Retinal pigment epithelial cell (primary cell): ENCODE data around the gene CCDC137.
A peak's percentile ranks its signal among the peaks of the same experiment; 100 is the strongest.
"Not testable (repeated sequence)": the region's sequence is repeated elsewhere in the genome, so short reads cannot be mapped to it uniquely, and the experiment has no call there.

Source experiments
- DNase-seq: peaks from one replicate; pipeline ENCODE4 v3.0.0-alpha.2; 2010; ENCODE audit warnings: low read depth
- H3K4me3 ChIP-seq: 2 replicates; pipeline ENCODE4 v1.5.1; 2011; ENCODE audit warnings: mild to moderate bottlenecking, low read length, control low read depth, moderate library complexity
- TF ChIP-seq, protein P1 (sequence below): conservative IDR thresholded peaks from 2 replicates; pipeline ENCODE4 v1.5.1; 2011; ENCODE audit warnings: low read depth, low read length, control low read depth, inconsistent platforms

CCDC137 gene, protein sequence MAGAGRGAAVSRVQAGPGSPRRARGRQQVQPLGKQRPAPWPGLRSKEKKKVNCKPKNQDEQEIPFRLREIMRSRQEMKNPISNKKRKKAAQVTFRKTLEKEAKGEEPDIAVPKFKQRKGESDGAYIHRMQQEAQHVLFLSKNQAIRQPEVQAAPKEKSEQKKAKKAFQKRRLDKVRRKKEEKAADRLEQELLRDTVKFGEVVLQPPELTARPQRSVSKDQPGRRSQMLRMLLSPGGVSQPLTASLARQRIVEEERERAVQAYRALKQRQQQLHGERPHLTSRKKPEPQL

DNA sequence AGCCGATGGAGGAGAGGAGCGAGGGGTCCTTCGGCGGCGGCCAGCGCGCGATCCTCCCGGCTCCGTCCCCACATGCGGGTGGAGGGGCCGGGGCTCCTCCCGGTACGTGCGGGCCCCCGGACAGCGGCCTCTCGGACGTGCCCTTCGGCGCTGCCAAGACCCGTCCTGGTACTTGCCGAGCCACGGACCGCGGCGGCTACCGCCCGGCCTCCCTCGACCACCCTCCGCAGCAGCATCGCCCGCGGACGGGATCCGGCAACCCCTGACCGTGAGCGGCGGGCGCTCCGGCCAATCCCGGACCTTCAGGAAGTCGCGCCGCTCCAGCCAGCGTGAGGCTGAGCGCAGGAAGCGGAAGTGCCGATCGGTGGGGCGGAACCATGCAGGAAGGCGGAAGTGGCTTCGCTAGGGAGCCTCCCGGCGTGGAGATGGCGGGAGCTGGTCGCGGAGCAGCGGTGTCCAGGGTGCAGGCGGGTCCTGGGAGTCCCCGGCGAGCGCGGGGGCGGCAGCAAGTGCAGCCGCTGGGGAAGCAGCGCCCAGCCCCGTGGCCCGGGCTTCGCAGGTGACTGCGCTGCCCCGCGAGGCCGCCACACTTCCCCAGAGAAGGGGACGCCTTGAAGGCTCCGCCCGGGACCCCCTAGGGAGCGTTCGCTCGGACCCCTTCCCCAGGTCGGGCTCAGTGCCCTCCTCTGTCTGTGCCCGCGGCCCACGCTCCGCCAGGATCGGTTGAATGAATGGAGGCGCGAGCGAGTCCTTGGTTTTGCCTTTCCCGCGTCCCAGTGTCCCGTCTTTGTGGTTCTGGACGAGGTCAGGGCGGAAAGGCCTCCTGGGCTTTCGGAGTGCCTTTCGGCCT lies at the start of gene CCDC137, which contains the start of gene OXLD1:
TSS of gene CCDC137 (plus strand) at position 396 of the 850 bp plus-strand sequence. CDS start at position 426, 30 bp downstream.
TSS of gene OXLD1 (minus strand) at position 264 of the 850 bp plus-strand sequence. CDS start at position 236, 28 bp downstream.
- peak within 1 kb of the TSS; percentile 86 for H3K4me3 ChIP-seq
- TF ChIP-seq, protein P1, sequence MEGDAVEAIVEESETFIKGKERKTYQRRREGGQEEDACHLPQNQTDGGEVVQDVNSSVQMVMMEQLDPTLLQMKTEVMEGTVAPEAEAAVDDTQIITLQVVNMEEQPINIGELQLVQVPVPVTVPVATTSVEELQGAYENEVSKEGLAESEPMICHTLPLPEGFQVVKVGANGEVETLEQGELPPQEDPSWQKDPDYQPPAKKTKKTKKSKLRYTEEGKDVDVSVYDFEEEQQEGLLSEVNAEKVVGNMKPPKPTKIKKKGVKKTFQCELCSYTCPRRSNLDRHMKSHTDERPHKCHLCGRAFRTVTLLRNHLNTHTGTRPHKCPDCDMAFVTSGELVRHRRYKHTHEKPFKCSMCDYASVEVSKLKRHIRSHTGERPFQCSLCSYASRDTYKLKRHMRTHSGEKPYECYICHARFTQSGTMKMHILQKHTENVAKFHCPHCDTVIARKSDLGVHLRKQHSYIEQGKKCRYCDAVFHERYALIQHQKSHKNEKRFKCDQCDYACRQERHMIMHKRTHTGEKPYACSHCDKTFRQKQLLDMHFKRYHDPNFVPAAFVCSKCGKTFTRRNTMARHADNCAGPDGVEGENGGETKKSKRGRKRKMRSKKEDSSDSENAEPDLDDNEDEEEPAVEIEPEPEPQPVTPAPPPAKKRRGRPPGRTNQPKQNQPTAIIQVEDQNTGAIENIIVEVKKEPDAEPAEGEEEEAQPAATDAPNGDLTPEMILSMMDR = no peak
- DNase-seq = peak; percentile 86

DNA sequence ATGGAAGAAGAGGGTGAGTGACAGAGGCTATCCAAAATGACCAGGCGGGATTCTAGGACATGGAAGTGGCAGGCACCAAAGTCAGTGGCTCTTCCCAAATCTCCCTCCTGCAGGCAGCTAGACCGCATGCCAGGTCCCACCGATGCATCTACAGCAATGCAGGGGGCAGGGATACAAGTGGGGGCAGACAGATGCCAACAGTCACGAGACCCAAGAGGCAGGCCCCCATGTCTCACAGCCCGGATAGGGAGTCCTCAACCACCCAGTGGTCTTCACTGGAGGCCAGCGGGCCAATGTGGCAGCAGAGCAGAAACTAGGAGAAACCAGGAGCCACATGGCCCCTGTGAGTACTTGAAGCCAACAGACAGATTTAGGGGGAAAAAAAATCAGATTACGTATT lies 49.7 kb upstream of the CCDC137 start:
- TF ChIP-seq, protein P1 = no peak
- DNase-seq = no peak
- H3K4me3 ChIP-seq = no peak overlapping the region

DNA sequence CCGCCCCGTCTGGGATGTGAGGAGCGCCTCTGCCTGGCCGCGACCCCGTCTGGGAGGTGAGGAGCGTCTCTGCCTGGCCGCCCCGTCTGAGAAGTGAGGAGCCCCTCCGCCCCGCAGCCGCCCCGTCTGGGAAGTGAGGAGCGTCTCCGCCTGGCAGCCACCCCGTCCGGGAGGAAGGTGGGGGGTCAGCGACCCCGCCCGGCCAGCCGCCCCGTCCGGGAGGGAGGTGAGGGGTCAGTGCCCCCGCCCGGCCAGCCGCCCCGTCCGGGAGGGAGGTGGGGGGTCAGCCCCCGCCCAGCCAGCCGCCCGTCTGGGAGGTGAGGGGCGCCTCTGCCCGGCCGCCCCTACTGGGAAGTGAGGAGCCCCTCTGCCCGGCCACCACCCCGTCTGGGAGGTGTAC lies 48.2 kb upstream of the CCDC137 start:
- not testable (repeated sequence) for H3K4me3 ChIP-seq, DNase-seq

DNA sequence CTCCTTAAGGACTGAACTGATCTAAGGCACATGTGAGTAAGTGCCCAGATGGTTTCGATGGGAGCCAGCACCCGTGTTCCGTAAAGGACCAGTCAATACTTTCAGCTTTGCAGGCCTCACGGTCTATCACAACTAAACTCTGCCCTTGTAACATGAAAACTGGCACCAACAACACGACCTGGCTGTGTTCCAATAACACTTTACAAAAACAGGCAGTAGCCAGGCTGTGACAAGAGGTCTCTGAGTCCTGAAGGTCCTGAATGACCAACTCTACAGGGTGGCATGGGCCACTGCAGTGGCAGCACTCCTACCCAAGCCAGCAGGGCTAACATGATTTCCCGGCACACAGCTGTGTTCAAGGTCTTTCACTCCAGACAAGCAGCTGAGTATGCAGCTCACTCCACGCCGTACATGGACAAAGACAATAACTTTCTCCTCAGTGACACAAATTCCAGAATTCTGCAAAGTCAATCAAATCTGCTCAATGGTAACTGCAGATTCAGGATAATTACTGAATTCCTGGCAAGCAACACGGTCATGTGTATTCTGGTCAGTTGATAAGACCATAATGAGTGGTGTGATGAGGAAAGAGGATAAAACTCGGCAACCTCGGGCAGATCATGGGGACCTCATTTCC lies 44.9 kb upstream of the CCDC137 start:
- DNase-seq = peak; percentile 72
- TF ChIP-seq, protein P1 = no peak
- H3K4me3 ChIP-seq = no peak overlapping the region

DNA sequence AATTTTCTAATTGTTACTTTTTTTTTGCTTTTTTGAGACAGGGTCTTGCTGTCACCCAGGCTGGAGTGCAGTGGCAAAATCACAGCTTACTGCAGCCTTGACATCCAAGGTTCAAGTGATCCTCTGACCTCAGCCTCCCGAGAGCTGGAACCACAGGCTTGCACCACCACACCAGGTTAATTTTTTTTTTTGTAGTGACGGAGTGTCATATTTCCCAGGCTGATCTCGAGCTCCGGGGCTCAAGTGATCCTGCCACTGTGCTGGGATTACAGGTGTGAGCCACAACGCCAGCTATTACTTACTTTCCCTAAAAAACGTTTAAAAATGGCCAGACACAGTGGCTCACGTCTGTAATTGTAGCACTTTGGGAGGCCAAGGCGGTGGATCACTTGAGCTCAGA lies 36.3 kb upstream of the CCDC137 start:
- TF ChIP-seq, protein P1 = no peak
- DNase-seq = no peak

DNA sequence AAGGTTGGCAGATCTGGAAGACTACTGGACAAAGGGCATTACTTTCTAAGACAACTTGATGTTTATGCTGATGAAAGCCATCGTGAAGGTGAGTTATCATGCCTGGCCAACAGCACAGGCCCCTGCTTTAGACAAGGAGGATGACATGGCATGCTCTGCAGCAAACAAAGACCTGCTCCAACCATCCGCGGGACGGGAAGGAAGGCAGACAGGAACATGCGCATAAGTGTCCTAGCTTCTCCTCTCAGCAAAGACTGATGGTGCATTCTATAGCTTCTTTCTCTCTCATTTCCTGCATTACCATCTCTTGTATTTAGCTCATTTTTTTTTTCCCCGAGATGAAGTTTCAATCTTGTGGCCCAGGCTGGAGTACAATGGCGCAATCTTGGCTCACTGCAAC lies 35.1 kb upstream of the CCDC137 start:
- no peak for DNase-seq
- H3K4me3 ChIP-seq = no peak overlapping the region
- TF ChIP-seq, protein P1 = no peak

More for the DNA sequence above, 36.3 kb upstream of the CCDC137 start:
- H3K4me3 ChIP-seq = no peak overlapping the region

DNA sequence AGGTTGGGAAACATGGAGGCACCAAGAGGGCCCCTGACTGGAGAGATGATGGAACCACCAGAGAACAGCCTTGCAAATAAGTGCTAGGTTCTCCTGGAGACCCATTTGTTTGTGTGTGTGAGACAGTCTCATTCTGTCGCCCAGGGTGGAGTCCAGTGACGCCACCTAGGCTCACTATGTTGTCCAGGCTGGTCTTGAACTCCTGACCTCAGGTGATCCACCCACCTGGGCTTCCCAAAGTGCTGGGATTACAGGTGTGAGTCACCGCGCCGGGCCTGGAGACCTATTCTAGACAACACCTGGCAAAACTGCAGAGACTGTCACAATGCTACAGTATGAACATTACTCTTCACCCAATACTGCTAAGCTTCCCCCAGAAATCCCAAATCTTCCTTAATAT lies 31.1 kb upstream of the CCDC137 start:
- TF ChIP-seq, protein P1 = no peak
- DNase-seq = no peak
- H3K4me3 ChIP-seq = peak overlapping the region; percentile 94
